GM18505 (cell line): ENCODE data around the gene INO80C.

Source experiments
- ATAC-seq: cut with Tn5 transposase; IDR thresholded peaks from one replicate; pipeline ENCODE4 v1.9.1; 2021; ENCODE audit not compliant: unreplicated experiment
- POLR2A ChIP-seq: IDR thresholded peaks from 4 replicates; pipeline ENCODE4 v1.6.1; 2011; ENCODE audit warnings: borderline replicate concordance; ENCODE audit not compliant: insufficient read depth, insufficient read length; ENCODE audit errors: extremely low read depth

Gene INO80C

GRCh38 chr18:35508746-35509338 lies 11.1 kb upstream of the INO80C start:
- no peak for TF ChIP-seq POLR2A
- ATAC-seq: no peak

- no peak for ATAC-seq
- TF ChIP-seq POLR2A: no peak
These were observed 10.3 kb upstream of the INO80C start for GRCh38 chr18:35508030-35508429.

GRCh38 chr18:35507623-35508022 lies 9.9 kb upstream of the INO80C start:
- no peak for ATAC-seq
- no peak for TF ChIP-seq POLR2A

- no peak for TF ChIP-seq POLR2A
- no peak for ATAC-seq
These were observed 9.4 kb upstream of the INO80C start for GRCh38 chr18:35507192-35507591.

GRCh38 chr18:35506024-35506712 lies 8.4 kb upstream of the INO80C start:
- no peak for TF ChIP-seq POLR2A
- no peak for ATAC-seq

- ATAC-seq: no peak
- TF ChIP-seq POLR2A: no peak
These were observed 7.2 kb upstream of the INO80C start for GRCh38 chr18:35504996-35505395.

GRCh38 chr18:35502052-35502451 lies 4.3 kb upstream of the INO80C start:
- ATAC-seq: no peak
- no peak for TF ChIP-seq POLR2A

GRCh38 chr18:35501369-35501768 lies 3.6 kb upstream of the INO80C start:
- ATAC-seq: no peak
- TF ChIP-seq POLR2A: no peak

- ATAC-seq: no peak
- TF ChIP-seq POLR2A: no peak
These were observed 2.4 kb upstream of the INO80C start for GRCh38 chr18:35500113-35500512.

- no peak for TF ChIP-seq POLR2A
- peak; percentile 24 for ATAC-seq
These were observed 762 bp downstream of the INO80C start for GRCh38 chr18:35497027-35497369.

- ATAC-seq: no peak
- no peak for TF ChIP-seq POLR2A
These were observed 2.0 kb downstream of the INO80C start for GRCh38 chr18:35495536-35496314.

- TF ChIP-seq POLR2A: no peak
- no peak for ATAC-seq
These were observed 3.2 kb downstream of the INO80C start for GRCh38 chr18:35494251-35495220.

- no peak for ATAC-seq
- TF ChIP-seq POLR2A: no peak
These were observed 6.1 kb downstream of the INO80C start for GRCh38 chr18:35491700-35492077.
